NCI-H2196 (cell line): Measurements from ENCODE around the gene MGAT4A.
"Not testable (repeated sequence)": the region's sequence is repeated elsewhere in the genome, so short reads cannot be mapped to it uniquely, and the experiment has no call there.

Experiments
- DNase-seq: peaks from one replicate; lab custom pipeline; 2025; ENCODE audit not compliant: unreplicated experiment; lab: John Stamatoyannopoulos, UW

Gene MGAT4A

DNA sequence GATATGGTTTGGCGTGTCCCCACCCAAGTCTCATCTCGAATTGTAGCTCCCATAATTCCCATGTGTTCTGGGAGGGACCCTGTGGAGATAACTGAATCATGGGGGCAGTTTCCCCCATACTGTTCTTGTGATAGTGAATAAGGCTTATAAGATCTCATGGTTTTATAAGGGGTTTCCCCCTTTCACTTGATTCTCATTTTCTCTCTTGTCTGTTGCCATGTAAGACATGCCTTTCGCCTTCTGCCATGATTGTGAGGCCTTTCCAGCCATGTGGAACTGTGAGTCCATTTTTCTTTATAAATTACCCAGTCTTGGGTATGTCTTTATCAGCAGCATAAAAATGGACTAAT, 71.5 kb downstream of the MGAT4A start:
- DNase-seq = not testable (repeated sequence)

DNA sequence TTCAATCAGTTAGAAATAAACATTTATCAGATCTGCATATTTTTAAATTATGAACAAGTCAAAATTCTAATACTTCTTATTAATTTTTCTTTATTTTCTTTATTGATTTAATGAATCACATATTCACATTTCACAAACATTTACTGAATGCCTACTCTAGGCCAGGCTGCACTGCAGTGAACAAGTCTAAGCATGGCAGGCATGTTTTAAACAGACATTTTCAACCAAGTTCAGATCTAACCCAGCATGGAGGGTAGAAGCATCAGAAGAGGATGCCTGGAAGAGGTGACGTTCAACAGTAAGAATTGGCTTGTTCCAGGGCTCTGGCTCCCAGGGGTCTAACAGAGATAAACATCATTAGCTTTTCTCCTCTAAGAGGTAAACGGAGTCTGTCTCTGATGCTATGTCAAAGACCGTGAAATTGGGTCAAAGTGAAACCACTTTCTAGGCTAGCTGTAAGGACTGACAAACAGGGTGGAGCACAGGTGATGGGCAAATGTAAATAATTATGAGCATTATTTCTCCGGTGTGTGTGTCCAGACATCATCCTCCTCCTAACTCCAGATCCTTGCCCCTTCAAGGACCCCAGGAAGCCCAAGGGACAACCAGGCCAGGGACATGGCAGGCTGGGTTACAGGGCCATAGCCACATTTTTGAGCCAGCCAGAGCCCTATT, 72.0 kb downstream of the MGAT4A start:
- no peak for DNase-seq

DNA sequence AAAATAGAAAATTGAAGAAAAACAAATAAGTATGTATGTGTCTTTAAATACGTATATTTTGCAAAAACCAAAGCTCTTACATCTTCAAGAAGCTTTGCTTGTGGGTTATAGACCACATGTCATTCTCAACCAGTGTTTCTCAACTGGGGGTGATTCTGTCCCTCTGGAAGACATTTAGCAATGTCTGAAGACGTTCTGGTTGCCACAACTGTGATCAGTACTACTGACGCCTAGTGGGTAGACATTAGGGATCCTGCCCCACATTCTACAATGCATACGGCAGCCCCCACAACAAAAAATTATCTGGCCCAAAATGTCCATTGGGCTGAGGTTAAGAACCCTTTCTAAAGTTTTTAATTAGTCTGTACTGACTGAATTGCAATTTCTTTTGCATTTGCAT, 74.1 kb downstream of the MGAT4A start:
- DNase-seq = no peak

DNA sequence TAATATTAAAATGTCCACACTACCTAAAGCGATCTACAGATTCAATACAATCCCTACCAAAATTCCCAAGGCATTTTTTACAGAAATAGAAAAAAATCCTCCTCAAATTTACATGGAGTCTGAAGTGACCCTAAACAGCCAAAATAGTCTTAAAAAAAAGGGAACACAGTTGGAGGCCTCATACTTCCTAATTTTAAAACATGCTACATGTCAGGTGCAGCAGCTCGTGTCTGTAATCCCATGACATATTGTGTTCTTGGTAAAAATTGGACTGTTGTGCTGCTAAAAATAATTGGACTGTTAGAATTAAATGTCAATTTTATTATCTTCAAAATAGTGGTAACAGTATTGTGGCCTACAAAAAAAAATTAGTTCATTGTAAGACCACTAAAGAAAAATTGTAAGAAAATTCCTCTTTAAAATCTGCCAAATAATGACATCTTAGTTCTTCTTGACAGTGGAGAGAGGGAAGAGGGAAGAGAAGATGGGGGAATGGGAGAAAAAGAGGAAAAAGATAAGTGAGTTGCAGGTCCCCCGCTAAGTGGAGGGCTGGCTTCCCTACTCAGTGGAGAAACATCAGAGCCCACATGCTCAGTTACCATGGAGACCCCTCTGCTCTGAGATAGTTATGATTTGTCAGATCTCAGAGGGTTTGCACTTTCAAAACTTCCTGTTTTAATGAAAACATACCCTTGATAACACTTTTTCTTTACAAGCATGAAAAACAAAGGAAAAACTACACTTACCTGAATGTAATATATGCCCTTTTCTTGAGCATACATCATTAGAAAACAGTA, 76.0 kb downstream of the MGAT4A start:
- DNase-seq = no peak

DNA sequence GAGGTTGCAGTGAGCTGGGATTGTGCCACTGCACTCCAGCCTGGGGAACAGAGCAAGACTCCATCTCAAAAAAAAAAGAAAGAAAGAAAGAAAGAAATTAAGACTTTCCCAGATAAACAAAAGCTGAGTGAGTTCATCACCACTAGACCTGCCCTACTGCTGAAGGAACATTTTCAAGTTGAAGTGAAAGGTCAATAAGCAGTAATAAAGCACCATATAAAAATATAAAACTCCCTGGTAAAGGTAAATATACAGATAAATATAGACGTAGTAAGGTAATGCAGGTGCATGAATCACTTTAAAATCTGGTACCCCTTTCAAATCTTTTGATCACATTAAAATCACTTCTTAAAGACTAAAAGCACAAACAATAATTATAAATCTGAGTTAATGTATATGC, 79.9 kb downstream of the MGAT4A start:
- no peak for DNase-seq

DNA sequence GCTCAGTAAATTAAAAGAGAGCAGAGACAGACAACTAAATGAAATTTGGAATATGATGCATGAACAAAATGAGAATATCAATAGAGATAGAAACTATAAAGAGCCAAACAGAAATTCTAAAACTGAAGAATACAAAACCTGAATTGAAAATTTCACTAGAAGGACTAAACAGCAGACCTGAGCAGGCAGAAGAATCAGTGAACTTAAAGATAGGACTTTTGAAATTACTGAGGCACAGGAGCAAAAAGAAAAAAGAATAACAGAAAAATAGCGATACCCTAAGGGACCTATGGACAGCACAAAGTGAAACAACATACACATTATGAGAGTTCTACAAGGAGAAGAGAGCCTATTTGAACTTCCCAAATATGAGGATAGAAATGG, 80.9 kb downstream of the MGAT4A start:
- no peak for DNase-seq

DNA sequence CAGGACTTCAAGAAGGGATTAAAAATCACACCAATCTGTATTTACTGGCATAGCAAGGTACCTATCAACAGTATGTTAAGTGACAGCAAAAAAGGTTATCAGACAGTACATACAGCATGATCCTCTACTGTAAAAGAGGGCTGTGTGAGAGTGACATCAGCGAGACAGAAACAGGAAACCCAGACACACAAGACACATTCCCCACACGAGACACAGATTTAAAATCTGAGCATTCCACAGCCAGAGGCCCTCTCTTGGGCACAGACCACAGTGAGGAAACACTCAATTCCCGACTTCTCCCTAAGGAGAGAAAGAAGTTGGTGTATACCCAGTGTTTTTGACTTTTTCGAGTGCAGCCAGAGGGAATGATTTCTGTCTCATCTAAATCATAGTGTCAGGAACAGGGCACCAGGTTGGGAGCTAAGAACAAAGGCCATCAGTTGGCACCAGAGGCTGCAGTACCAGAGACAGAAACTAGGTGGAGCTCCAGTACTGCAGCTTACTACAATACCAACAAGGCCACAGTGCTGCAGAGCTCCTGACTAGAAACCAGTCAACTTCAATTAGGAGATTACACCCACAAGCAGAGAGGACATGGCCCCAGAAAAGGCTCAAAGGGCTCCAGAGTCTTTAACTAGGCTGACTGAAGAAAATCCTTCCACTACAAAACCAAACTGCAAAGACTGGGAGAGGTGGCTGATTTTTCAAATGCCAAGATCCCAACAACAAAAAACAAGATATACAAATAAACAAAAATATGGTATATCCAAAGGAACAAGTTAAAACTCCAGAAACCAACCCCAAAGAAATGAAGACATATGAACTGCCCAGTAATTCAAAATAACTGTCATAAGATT, 81.6 kb downstream of the MGAT4A start:
- DNase-seq = peak; percentile 77

DNA sequence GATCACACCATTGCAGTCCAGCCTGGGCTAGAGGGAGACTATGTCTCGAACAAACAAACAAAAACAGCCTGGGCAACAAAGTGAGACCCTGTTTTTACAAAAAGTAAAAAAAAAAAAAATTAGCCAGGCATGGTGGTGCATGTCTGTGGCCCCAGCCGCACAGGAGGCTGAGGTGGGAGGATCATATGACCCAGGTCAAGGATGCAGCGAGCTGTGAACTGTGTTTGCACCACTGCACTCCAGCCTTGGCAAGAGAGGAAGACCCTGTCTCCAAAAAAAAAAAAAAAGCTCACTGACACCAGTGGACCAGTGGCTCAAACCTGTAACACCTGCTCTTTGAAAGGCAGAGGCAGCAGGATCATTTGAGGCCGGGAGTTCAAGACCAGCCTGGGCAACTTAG, 82.5 kb downstream of the MGAT4A start:
- no peak for DNase-seq

DNA sequence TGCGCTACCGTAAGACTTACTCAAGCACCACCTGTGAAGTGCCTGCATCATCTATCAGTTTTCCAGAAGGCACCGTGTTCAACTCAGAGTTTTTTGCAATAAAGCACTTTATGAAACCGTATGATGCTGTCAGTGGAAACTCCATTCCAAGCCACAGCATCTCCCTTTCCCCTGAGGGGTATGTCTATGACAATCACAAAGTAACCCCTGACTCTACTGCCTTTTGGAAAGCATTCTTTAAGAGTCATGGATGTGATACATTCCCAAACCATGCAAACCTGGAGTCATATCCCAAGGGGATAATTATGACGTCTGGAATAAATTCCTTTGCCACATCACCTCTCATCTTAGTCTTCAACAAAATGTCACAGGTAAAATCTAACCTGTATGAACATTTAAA, 83.3 kb downstream of the MGAT4A start:
- DNase-seq = no peak

DNA sequence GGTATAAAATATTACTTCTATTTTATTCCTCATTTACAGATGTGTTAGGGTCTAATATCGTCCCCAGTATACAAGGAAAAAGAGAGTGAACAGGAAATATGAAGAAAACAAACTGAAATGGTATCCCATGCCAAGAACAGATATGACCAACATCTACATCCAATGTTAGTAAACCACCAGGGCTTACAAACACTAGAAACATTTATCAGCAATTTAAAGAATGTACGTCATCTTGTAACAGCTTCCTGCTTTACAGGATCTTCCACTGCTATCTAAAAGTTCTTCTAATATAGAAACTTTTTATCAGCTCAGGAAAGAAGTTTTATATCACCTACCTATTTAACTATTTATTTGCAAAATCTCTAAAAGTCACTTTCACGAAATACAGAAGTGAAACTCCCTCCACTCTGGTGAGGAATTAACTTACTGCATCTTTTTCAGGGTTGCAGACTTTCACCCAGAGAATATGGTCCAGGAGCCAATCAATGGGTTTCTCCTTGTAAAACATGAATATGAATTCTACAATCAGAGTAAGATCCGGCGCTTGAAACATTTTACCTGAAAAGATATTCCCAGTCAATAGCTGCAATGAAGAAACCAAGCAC, 87.3 kb downstream of the MGAT4A start:
- DNase-seq = no peak

DNA sequence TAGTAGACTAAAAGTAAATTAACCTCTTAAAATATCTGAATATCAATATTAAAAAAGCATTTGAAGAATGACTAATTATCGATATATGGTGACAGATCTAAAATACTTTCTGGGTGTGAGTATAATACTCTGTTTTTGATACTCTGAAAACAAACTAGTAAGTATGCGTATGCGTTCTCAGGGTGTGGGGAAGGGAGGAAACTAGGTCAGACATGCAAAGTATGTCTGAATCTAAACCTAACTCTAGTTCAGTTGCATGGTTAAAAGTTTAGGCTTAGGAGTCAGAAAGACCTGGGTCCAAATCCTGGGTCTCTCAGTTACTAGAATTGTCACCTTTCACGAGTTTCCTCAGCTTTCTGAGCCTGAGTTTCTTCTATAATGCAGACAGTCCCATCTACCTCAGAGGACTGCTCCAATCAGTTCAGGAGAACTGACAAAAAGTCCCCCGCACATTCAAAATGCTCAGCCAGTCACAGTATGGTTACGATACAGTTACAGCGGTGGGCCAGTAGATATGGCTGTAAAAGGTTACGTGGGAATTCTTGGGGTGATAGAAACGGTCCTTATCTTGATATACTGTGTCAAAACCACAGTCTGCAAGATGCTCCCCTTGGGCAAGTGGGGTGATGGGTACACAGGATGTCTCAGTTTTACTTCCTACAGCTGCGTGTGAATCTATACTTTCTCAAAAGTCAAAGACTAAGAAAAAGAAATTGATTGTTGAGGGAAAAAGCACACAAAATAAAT, 93.4 kb downstream of the MGAT4A start:
- DNase-seq = no peak

DNA sequence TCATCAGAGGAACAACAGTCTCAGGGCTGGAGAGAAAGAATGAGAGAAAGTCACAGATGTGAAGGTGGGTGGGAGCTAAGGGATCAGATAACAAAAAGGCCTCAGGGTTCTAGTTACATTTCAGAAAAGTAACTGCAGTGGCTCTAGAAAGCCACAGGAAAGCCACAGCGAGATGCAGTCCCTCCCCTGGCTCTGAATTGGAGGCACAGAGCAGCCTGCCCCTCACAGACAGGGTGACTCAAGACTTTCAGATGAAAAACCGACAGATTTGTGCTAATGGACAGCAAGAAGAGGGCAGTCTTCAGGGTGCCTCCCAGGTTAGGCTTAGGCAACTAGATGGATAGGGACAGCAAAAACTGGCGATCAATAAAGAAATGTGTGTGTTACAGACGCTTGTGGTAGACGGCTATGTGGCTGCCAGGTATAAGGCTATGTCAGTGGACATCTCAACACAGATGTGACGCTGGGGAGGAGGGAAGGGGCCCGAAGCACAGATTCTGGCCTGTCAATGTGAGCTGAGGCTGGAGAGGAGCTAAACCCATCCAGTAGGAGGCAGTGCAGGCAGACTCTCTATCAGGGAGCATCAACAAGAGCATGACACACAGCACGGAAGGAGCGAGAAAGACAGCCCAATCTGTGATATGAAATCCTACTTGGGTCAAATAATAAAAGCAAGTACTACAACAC, 96.4 kb downstream of the MGAT4A start:
- DNase-seq = no peak

DNA sequence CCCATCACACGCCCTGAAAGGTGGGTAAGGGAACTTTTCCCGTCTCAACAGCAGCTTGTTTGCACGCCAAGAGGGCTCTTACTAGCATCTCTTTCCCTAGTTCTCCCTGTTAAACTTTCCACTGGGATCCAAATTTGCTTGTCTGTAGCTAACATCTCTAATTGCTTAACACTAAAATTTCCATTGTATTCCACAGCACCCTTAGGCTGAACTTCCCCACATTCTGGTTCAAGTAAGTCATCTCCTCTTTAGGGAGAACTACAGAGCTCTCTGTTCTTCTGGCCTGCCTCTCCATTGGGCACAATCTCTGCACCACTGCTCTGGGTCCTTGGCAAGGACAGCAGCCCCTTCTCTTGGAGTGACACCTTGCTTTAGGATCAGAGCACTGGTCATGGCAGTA, 98.6 kb downstream of the MGAT4A start:
- DNase-seq = no peak

DNA sequence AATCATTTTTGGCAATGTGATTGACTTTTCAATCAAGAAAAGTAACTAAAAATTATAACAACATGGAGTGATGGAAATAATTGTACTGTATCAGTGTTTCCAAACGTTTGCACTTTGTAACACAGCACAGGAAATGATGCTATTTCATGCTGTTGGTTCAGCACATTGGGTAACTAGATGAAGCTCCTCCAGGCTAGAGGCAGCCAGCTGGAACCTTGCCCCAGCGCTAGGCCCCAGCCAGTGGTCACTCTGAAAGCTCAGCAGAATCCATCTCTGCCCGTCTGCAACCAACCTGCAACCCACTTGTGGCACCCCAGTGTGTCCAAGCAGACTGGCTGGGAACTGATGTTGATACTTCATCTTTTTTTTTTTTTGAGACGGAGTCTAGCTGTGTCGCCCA, 107.3 kb downstream of the MGAT4A start:
- DNase-seq = peak; percentile 38

DNA sequence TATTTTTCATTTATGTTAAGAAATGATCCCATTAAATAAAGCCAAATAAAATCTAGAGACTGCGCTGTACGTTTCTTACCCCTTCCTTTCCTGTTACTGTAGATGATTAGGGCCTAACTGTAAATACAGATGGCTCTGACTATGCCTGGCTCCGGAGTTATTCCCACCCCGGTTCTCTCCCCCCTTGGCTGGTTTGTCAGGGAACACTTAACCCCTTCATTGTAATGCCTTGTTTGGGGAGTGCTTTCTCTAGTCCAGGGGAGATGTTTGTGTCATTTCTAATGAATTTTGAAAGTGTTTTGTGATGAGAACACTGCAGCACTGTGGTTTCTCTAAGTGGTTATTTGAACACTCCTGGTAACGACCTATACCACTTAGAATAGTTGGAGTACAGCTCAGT, 113.8 kb downstream of the MGAT4A start:
- no peak for DNase-seq

DNA sequence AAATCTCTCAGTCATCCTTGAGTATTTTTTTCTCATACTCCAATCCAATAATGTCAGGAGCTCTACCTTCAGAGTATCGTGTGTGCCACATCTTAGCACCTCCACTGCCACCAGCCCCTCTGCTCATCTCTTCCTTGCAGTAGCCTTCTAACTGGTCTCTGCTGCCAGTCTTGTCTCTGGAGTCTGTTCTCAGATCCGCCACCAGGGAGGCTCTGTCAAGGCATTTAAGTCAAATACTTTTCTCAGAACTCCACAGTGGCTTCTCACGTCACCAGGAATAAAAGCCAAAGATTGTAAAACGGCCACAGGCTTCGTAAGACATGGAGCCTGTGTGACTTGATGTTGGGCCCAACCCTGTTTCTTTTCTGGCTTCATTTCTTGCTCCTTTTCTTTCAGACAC, 115.5 kb downstream of the MGAT4A start:
- DNase-seq = no peak

DNA sequence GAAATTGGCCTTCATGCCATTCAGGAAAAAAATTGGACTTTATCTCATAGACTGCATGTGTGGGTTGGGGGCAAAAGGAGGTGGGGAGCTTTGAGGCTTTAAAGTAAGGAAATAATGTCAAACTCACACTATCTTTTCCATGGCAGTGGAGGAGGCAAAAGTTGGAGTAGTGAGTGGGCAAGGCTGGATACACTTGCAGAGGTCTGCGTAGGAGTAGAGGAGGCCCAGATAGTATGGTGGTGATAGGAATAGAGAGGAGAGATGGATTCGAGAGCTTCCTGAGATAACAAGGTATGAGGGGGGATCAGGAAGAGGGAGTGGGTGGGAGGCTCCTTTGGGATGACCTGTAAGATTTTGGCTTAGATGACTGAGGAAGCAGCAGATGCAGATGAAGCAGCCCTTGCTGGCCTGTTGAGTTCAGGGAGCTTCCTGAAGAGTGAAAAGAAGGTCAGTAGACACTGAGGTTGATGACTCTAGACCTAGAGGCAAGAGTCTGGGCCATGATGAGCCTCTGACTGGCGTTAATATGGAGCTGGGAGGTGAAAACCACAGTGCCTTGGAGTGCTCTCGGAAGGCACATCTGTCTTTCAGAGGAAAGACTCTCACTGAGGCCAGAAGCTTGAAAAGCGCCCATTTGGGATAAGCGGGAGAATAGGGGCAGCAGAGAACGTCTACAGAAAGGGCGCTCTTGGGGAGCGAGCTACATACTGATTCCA, 116.8 kb downstream of the MGAT4A start:
- no peak for DNase-seq

DNA sequence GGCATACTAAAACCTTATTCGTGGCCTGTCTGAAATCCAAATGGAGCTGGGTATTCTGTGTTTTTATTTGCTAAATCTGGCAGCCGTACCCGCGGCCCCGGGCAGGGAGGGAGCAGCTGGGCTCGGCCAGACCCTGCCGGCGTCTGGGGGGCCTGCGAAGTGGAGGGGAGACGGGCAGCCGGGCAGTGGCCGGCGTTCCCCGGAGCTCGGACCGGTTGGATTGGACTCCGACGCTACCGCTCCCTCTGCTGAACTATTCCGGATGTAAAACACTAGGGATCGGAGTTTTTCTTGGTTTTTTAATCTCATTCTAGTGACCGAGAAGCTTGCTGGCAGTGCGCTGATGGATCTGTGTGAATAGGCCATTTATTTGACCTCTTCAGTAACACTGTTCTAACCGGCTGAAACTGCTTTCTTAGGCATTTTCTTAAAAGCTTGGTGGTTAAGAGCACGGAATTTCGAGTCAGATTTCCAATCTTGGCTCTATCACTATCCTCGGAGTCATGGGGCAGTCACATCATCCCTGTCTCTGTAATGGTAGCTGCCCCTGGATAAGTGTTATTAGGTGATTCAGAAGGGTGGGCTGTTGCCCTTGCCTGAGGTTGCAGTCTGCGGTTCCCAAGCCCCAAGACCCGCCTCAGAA, 121.8 kb downstream of the MGAT4A start:
- DNase-seq = no peak
